GM19438 (cell line): ENCODE measurements around the gene MGAT5B.
"Not testable (repeated sequence)": the region's sequence is repeated elsewhere in the genome, so short reads cannot be mapped to it uniquely, and the experiment has no call there.

Experiments used
- ATAC-seq: cut with Tn5 transposase; IDR thresholded peaks from one replicate; pipeline ENCODE4 v1.9.1; 2021; ENCODE audit warnings: low read depth; ENCODE audit not compliant: unreplicated experiment

The MGAT5B gene, protein sequence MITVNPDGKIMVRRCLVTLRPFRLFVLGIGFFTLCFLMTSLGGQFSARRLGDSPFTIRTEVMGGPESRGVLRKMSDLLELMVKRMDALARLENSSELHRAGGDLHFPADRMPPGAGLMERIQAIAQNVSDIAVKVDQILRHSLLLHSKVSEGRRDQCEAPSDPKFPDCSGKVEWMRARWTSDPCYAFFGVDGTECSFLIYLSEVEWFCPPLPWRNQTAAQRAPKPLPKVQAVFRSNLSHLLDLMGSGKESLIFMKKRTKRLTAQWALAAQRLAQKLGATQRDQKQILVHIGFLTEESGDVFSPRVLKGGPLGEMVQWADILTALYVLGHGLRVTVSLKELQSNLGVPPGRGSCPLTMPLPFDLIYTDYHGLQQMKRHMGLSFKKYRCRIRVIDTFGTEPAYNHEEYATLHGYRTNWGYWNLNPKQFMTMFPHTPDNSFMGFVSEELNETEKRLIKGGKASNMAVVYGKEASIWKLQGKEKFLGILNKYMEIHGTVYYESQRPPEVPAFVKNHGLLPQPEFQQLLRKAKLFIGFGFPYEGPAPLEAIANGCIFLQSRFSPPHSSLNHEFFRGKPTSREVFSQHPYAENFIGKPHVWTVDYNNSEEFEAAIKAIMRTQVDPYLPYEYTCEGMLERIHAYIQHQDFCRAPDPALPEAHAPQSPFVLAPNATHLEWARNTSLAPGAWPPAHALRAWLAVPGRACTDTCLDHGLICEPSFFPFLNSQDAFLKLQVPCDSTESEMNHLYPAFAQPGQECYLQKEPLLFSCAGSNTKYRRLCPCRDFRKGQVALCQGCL

DNA sequence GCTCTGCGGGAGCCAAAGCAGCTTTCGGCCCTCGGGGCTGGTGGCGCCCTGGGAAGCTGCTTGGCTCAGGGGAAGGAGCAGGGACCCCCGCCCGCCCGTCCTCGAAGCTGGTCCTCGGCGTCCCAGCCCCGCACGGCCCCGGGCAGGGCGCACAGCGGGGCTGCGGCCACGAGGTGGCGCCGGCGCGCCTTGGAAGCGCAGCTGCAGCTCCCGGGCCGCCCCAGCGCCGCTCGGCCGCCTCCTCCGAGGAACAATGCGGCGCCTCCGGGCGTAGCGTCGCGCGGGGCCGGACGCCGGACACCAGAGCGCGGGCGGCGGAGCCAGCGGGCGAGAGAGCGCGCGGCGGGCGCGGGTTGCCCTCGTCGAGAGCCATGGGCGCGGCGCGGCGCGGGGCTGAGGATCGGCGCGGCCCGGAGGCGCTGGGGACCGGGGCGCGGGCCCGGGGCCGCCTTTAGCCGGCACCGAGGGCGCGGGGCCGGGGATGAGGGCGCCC is at the start of gene MGAT5B:
Gene MGAT5B, plus strand, starts transcription at position 229 of the 493 bp plus-strand sequence. CDS start 626 bp downstream, outside the sequence.
- ATAC-seq = no peak

DNA sequence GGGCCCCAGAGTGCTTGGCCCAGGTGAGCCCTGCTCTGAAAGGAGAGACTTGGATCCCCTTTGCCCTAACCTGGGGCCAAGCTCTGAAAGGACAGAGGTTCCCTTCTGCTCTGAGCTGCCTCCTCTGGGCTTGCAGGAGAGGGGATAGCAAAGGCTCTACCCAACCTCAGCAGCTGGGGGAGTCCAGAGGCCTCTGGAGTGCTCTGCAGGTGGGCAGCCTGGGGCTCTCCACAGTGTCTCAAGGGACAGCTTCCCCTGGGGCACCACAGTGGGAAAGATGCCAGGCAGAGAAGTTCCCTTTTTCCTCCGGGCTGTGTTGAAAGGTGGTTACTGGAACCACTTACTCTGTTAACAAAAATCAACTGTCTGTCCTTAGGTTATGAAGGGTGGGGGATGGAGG is 48.2 kb upstream of the MGAT5B start:
- no peak for ATAC-seq

DNA sequence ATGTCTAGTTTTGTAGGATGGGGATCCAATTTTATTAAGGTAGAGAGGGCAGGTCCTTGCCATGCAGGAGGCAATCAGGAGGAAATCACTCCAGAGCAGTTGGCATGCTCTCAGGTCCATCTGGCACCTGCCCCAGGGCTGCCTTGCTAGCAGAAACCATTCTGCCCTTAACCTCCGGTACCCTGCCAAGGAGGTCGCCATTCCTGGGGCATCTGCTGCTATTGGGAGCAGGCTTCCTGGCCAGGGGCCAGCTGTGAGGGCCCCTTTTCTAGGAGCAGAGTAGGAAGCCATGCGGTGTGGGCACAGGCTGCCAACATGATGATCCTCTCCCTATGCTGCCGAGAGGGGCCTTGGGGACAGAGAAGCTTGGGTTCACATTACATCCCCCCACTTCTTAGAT is 47.6 kb upstream of the MGAT5B start:
- ATAC-seq = no peak

DNA sequence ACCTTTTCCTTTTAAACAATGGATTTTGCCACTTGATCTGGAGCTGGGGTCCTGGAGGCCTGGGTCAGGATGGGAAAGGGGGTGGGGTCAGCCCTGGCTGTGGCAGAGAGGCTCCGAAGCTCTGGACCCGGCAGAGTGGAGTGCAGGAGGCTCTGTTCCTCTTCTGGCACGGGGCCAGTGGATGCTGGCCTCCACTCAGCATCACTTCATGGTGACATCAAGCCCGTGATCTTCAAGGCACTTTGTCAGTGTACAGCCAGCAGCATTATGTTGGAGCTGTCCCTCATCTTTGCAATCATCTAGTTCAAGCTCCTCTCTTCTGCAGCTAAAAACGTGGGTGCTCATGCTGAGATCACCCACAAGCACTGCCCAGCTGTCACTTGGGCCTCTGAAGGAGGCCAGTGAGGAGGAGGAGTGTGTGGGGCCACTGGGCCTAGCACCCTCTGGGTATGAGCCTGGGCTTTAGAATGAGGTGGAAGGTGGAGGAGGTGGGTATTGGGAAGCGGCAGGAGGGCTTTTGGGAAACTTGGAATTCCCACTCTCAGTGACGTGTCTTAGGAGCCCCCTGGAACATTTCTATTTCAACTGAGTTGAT is 45.9 kb upstream of the MGAT5B start:
- no peak for ATAC-seq

DNA sequence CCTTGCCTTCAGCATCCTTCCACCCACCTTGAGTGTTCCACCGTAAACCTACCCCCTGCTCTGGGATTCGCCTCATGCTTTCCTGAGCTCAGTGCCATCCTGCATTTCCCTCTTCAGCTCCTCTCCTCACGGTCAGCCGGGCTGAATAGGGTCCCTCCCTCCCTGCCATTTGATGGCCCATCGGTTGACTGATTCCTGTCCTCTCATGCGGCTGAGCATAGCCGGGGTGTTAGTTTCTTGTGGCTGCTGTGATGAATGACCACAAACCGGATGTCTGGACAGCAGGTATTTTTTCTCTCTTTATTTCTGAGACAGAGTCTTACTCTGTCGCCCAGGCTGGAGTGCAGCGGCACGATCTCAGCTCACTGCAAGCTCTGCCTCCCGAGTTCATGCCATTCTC is 44.1 kb upstream of the MGAT5B start:
- ATAC-seq = no peak

DNA sequence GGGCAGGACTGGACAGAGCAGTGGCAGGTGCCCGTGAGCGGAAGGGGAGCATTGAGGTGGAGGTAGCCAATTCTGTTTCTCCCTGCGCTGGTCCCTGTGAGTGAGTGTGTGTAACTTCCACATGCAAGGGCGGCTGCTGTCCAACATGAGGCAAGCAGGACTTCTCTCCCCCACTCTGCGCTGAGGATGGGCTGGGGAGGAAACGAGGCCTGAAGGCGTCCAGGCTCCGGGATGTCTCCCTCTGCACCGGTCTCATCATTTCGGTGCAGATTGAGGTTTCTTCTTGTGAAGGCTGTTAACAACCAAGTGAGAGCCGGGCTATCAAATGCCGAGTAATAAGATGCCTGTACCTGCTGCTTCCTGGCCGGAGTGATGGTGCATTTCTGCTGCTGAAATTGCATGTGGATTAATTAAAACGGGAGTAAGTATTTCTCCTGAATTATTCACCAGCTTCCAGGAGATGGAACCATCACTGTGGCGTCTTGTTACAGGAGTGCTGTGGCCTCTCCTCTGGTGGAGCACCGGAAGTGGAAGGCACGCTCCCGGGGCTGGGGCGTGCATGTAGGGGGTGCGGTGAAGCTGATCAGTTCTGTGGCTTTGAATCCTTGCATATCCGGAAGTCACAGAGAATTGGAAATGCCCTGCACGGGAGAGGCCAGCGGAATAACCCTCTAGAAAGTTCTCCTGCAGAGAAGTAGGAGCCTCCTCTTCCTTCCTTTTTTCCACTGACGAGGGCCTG is 41.7 kb upstream of the MGAT5B start:
- no peak for ATAC-seq

DNA sequence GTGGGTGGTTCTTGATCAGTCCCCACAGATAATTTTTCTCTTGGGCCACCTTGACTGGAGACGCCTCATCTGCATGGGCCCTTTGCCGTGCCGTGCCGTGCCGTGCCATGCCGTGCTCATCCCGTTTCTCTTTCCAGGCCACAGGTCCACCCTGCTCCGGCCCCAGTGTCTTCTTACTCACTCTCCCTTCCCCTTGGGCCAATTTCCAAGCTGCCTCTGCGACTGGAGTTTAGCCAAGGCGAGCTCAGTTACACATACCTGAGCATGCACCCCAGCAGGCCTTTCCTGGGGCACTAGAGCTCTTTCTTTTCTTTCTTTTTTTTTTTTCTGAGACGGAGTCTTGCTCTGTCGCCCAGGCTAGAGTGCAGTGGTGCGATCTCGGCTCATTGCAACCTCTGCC is 40.5 kb upstream of the MGAT5B start:
- no peak for ATAC-seq

DNA sequence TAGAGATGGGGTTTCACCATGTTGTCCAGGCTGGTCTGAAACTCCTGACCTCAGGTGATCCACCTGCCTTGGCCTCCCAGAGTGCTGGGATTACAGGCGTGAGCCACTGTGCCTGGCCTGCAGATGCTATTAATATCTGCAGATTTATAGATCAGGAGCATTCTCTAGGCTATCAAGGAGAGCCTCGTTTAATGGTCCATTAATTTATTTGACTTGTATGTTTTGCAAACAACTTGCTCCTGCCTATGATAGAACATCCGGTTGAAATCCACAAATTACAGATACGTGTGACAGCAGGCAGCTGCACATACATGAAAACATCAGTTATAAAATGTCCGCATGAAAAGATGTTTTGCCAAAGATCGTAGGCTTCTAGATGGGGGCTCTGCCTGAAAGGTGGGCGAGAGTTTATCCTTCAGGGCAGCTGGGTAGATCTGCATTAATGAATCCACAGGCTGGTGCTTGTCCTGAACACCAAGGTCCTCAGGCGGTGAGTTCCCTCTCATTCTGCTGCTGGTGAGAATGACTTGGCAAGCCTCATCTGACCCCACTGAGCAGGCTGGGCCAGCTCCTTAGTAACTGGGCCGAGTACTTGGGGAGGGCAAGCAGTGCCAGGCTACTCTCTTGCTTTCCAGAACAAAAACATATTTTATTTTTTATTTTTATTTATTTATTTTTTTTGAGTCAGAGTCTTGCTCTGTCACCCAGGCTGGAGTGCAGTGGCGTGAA is 37.1 kb upstream of the MGAT5B start:
- no peak for ATAC-seq

DNA sequence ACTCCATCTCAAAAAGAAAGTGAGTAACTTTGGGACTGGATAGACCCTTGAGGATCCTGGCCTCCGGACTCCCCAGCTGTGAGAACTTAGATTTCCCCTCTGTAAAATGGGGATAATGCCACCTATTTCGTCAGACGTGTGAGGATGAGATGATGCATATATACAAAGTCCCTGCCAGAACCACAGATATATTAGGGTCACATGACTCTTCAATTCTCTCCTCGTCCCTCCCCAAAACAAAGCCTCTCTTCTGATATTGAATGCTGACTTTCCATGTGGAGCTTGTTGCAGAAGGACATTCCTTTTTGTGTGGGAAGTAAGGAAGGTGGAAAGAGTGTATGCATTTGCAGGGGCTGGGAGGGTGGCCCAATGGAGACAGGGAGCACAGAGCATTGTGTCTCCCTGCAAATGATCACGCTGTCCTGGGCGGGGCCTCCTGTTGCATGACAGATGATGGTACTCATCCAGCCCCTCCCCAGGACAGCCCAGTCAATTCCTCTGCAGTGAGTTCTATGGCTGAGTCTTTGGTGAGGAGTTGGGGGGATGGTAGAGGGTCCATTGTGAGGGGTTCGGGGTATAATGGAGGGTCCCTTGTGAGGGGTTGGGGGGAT is 35.1 kb upstream of the MGAT5B start:
- ATAC-seq = no peak

DNA sequence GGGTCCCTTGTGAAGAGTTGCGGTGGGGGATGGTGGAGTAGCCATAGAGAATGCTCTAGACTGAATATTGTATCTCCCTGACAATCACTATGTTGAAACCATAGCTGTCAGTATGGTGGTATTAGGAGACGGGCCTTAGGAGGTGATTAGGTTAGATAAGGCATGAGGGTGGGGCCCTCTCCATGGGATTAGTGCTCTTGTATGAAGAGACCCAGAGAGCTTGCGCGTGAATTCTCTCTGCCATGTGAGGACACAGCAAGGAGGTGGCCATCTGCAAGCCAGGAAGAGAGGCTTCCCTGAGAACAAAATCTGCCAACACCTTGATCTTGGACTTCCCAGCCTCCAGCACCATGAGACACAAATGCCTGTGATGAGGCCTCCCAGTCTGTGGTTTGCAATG is 34.5 kb upstream of the MGAT5B start:
- no peak for ATAC-seq

DNA sequence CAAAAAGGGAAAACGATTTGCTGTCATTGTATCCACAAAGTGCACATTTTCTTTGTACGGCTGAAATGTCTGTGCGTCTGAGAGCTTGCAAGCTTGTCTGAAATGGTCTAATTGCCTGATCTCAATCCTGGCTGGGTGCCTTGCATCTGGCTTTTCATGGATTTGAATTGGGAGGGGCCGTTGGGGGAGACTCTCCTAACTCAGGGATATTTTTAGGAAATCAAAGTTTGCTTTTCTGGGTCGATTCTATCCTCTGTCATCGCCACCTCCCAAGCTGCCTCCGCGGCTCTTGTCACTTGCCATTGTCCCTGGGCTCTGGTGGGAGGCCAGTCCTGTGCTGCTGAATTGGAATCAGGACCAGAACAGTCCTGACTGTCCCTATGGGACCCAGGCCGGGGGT is 33.3 kb upstream of the MGAT5B start:
- ATAC-seq = no peak

DNA sequence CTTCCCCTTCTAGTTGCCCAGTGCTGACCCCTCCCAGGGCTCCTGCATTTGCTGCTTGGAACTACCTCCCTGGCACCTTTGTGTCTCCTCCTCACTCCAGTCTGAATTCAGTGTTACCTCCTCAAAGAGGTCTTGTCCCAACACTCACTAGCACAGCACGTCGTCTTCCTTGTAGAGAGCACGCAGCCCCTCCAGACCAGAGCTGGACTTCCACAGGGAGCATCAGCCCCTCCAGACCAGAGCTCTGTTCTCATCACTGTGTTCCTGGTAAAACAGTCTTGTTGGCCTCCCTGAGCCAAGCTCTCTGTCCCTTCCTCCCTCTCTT is 27.8 kb upstream of the MGAT5B start:
- ATAC-seq = no peak

DNA sequence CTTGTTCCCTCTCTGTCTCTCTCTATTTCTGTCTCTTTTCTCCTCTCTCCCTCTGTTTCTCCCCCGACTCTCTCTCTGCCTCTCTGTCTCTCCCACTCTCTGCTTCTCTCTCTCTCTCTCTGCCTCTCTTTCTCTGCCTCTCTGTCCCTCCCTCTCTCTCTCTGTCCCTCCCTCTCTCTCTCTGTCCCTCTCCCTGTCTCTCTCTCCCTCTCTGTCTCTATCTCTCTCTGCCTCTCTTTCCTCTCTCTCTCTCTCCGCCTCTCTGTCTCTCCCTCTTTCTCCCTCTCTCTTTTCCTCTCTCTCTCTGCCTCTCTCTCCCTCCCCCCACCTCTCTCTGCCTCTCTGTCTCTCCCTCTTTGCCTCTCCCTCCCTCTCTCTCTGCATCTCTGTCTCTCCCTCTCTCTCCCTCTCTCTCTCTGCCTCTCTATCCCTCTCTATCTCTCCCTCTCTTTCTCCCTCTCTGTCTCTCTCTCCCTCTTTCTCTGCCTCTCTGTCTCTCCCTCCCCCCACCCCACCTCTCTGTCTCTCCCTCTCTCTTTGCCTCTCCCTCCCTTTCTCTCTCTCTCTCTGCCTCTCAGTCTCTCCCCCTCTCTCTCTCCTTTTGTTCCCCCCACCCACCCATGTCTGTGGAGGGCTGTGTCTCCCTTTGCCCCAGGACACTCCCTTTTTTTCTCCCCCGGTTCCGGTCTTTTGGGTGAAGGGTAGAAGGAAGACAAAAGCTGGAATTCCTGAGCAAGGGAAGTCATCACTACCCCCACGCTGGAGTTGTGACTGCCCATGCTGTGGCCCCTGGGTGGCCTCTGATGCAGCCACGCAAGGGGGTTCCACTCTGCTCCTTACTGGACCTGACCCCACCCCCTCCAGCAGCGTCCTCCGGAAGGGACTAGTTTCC is 27.1 kb upstream of the MGAT5B start:
- ATAC-seq = no peak

DNA sequence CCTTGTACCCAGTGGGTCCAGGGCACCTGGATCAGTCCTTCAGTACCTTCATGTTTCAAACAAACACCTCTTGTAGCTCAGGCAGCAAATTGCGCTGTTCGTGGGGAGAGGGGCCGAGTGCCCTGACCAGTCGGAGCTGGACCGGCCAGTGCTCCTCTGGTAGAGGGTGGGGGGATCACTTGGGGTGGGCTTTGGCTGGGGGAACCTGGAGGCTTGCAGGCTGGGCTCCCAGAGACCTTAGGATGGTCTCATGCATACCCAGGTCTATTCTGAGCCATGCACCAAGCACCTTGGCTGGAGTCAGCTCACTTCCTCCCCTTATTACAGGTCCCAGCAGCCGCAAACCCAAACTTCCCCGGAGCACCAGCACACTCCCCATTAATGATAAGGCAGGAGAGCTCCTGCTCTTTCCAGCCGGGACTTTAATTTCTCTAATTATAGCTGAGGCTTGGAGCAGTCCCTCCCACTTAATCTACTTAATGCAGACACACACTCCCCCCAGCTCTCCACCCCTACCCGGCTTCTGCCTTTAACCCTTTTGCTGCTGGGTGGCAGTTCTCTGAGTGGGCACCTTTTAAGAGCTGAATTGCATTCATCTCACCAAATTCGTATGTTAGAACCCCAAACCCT is 26.3 kb upstream of the MGAT5B start:
- no peak for ATAC-seq

DNA sequence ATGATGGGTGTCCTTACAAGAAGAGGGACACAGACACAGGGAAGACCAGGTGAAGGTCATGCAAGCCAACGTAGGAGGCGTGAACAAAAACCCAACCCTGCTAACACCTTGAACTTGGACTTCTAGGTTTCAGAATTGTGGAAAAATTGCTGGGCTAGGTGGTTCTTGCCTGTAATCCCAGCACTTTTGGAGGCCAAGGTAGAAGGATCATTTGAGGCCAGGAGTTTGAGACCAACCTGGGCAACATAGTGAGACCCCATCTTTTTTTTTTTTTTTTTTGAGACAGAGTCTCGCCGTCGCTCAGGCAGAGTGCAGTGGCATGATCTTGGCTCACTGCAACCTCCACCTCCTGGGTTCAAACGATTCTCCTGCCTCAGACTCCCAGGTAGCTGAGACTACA is 25.1 kb upstream of the MGAT5B start:
- ATAC-seq = not testable (repeated sequence)

DNA sequence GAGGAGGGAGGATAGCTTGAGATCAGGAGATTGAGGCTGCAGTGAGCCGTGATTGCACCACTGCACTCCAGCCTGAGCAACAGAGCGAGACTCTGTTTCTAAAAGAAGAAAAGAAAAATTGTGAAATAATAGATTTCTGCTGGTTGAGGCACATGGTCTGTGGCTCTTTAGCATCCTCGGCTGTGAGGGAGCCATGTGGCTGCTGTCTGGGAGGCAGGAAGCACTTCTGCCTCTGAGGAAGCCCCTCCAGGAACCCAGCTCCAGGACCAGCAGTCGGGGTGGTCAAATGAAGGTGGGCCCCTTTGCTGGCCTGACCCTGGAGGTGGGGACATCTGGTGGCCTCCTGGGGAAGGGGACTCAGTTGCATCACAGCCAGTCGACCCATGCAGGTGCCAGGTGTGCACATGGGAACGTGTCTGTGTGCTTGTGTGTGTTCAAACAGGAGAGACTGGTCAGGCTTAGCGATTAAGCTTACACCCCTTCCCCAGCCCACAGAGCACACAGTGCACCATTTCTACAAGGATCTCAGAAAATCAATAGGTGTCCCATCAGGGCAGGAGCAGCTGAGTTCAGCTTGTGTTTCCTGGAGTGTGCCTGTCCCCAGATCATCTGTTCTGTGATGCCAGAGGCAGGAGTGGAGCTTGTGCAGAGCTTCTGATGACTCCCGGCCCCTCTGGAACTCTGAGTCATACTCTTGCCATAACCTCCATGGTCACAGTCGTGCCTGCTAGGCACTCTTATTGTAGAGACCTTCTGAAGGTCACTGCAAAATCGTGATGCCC is 24.3 kb upstream of the MGAT5B start:
- no peak for ATAC-seq

DNA sequence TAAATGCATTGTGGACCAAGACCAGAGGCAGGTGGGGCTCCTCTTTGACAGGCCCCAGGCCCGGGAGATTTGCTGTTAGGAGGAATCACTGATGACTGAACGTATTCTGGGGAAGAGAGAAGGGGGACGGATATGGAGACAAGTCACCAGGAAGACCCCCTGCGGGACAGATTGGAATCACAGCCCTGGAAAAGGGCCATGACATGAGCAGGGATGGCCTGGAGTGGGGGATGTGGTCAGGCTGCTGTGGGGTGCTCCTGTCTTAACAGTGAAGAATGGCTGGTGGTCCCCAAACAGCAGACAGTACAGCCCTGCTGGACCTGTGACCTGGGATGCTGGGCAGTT is 23.7 kb upstream of the MGAT5B start:
- no peak for ATAC-seq

DNA sequence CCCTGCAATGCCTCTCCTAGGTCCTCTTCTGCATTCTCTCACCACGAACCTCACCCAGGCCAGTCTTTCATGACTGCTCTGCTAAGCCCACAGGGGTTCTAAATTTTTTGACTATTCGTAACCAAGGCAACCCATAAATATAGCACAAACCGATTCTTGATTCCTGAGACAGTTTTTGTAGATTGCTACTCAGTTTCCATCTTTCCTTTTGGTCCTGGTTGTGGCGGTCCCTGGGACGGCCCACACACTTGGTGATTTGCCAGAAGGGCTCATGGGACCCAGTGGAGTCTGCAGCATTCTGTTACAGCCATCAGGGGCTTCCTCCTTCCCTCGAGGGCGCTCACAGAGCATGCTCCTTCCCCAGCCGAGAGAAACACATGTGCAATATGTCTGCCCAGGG is 23.4 kb upstream of the MGAT5B start:
- no peak for ATAC-seq
